Measurements from ENCODE around the gene ANKRD35. TPM values are rescaled to one million over a fixed set of nuclear protein-coding genes. Genes with fewer than 3 reads are reported as not detected.
"Not testable (repeated sequence)": the region's sequence is repeated elsewhere in the genome, so short reads cannot be mapped to it uniquely, and the experiment has no call there.

ANKRD35 gene, protein sequence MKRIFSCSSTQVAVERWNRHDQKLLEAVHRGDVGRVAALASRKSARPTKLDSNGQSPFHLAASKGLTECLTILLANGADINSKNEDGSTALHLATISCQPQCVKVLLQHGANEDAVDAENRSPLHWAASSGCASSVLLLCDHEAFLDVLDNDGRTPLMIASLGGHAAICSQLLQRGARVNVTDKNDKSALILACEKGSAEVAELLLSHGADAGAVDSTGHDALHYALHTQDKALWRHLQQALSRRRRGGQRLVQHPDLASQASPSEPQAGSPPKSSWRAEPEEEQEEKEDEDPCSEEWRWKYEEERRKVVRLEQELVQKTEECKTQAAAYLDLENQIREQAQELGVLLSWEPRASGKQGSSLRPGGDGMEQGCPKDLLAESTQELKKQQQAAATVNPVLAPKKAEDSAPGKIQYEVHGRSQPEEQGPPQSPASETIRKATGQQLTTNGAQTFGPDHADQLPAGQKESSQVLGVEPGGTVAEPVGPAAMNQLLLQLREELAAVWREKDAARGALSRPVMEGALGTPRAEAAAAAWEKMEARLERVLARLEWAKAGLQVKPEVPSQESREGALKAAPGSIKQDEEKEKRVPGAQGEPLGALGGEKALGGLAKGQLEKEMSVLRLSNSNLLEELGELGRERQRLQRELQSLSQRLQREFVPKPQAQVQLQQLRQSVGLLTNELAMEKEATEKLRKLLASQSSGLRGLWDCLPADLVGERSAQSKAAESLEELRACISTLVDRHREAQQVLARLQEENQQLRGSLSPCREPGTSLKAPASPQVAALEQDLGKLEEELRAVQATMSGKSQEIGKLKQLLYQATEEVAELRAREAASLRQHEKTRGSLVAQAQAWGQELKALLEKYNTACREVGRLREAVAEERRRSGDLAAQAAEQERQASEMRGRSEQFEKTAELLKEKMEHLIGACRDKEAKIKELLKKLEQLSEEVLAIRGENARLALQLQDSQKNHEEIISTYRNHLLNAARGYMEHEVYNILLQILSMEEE
- total RNA-seq: 1 to 10 TPM in 3 of 4 donors, under 1 TPM in 1; 0.58 to 3.8 (median 1.7) TPM

DNA sequence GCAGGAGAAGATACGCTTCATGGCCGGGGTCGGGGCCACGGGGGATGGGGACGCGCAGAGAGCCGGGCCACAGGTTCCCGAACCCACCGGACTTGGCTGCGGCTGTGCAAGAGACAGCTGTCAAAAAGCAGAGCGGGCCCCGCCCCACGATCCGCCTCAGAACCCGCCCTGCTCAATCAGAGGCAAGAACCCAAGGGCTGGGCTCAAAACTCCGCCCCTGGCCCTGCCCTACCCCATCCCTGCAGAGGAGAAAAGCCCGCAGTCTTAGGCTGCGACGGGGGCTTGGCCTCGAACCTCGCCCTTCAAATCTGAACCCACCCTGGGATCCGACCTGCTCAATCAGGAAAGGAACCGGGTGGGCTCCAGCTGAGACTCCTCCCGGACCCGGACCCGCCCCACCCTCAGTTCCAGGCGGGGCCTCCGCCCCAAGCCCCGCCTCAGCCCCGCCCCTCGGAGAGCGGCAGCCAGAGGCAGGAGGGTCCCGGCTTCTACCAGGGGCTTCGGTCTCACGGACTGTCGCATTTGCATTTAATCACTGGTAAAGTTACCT, at the start of gene ANKRD35:
TSS of gene ANKRD35 (minus strand) at position 129 of the 550 bp plus-strand sequence. CDS start at position 21, 108 bp downstream.
- TF ChIP-seq POLR2A (IDR thresholded peaks at IDR 0.05): no peak
- TF ChIP-seq, protein P1, sequence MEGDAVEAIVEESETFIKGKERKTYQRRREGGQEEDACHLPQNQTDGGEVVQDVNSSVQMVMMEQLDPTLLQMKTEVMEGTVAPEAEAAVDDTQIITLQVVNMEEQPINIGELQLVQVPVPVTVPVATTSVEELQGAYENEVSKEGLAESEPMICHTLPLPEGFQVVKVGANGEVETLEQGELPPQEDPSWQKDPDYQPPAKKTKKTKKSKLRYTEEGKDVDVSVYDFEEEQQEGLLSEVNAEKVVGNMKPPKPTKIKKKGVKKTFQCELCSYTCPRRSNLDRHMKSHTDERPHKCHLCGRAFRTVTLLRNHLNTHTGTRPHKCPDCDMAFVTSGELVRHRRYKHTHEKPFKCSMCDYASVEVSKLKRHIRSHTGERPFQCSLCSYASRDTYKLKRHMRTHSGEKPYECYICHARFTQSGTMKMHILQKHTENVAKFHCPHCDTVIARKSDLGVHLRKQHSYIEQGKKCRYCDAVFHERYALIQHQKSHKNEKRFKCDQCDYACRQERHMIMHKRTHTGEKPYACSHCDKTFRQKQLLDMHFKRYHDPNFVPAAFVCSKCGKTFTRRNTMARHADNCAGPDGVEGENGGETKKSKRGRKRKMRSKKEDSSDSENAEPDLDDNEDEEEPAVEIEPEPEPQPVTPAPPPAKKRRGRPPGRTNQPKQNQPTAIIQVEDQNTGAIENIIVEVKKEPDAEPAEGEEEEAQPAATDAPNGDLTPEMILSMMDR (IDR thresholded peaks at IDR 0.05): no peak
- peak within 1 kb of the TSS in 2 of 3 donors; percentile 33 to 42 for H3K4me3 ChIP-seq (replicated peaks in 1 of 3)
- no peaks in the 10 kb centered on the region for H3K36me3 ChIP-seq
- no peak within 1 kb of the TSS for H3K27ac ChIP-seq
- H3K4me1 ChIP-seq: peaks cover 3 to 9% of the 10 kb centered on the region in 2 donors
- intact Hi-C loops (cut with DNase I): no loop called here
- DNase-seq: peak; percentile 88 to 91
- no peaks in the 10 kb centered on the region for H3K27me3 ChIP-seq
- H3K9me3 ChIP-seq: no peaks in the 10 kb centered on the region
- WGBS, 2 donors: 0 to 1% methylated on average over 4 to 21 of the region's 36 CpGs

DNA sequence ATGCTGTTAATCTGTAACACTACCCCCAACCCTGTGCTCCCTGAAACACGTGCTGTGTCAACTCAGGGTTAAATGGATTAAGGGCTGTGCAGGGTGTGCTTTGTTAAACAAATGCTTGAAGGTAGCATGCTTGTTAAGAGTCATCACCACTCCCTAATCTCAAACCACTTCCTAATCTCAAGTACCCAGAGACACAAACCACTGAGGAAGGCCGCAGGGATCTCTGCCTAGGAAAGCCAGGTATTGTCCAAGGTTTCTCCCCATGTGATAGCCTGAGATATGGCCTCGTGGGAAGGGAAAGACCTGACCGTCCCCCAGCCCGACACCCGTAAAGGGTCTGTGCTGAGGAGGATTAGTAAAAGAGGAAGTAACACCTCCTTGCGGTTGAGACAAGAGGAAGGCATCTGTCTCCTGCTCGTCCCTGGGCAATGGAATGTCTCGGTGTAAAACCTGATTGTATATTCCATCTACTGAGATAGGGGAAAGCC, 46.9 kb upstream of the ANKRD35 start:
- H3K4me3 ChIP-seq (replicated peaks in 1 of 3): not testable (repeated sequence)

DNA sequence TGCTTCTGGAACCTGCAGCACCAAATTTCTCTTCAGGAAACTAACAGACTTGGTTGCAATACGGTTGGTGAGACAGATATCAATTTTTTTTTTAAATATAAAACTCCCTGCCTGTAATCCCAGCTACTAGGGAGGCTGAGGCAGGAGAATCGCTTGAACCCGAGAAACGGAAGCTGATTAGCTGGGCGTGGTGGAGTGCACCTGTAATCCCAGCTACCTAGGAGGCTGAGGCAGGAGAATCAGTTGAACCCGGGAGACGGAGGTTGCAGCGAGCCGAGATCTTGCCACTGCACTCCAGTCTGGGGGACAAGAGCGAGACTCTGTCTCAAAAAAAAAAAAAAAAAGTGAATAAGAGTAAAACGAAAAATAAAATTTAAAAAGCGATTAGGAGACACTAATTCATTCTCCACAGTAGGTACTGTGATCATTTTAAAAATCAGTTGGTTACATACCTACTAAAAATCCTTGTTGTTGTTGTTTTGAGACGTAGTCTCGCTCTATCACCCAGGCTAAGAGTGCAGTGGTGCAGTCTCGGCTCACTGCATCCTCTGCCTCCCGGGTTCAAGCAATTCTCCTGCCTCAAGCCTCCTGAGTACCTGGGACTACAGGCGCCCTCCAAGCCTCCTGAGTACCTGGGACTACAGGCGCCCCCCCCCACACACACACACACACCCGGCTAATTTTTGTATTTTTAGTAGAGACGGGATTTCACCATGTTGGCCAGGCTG, 42.4 kb upstream of the ANKRD35 start:
- H3K27ac ChIP-seq: peak overlapping the region; percentile 93 to 96 (median 94)
- H3K4me3 ChIP-seq (replicated peaks in 1 of 3): peak overlapping the region; percentile 32 to 82 (median 40)
- peak; percentile 20 to 22 for DNase-seq
- H3K27me3 ChIP-seq: no peaks in the 10 kb centered on the region
- H3K36me3 ChIP-seq: peaks cover 0 to 8% of the 10 kb centered on the region in 2 donors
- intact Hi-C loops (cut with DNase I): no loop called here
- TF ChIP-seq, protein P1 (IDR thresholded peaks at IDR 0.05): no peak
- no peak for TF ChIP-seq POLR2A (IDR thresholded peaks at IDR 0.05)
- peaks cover 5 to 16% of the 10 kb centered on the region in 2 donors for H3K4me1 ChIP-seq
- H3K9me3 ChIP-seq: no peaks in the 10 kb centered on the region
- WGBS, 2 donors: 50% methylated on average over 20 of the region's 20 CpGs

More for the DNA sequence above, 46.9 kb upstream of the ANKRD35 start:
- H3K27ac ChIP-seq; DNase-seq; H3K4me1 ChIP-seq; intact Hi-C loops (cut with DNase I); H3K9me3 ChIP-seq; H3K36me3 ChIP-seq; H3K27me3 ChIP-seq: not testable (repeated sequence)
- 76 to 79% methylated on average over 9 of the region's 9 CpGs for WGBS, 2 donors

DNA sequence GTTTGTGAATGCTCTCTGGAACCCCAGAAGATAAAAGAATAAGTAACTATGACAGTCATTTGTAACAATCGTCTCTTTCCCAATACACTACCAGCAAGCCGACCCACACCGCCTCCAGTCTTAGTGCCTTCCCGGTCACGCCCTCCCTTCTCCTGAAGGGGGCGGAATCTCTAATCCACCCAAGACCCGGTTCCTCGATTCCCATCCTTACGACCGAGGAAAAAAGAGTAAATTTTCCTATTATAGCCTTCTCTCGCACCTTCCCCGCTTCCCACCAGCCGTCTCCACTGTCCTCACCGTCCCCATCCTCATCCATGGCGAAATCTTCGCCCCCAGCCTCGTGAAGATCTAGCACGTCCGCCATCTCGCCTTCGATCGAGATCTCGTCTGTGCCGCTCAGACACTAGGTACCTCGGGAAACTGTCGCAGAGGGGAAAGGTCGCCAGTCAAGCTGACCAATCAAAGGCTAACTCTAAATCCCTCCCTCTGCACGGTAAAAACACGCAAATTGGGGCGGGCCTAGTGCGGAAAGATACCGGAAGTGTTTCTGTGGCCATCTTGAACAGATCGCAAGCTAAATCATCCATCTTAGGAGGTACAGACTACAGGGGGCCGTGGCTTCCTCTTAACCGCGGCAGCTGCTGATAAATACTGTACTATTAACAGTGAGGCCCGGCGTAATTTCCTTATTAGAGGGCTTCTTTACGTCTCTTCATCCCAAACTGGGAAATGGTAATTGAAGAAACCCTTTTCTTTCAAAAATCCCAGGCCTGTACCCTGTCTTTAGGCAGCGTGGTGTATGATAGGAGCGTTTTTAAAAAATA, 41.6 kb upstream of the ANKRD35 start, which contains the start of gene RBM8A:
TSS of gene RBM8A (minus strand) at position 422 of the 824 bp plus-strand sequence. CDS start at position 364, 58 bp downstream.
- H3K9me3 ChIP-seq: no peaks in the 10 kb centered on the region
- DNase-seq: peak; percentile 96
- peak within 1 kb of the TSS; percentile 93 to 96 (median 94) for H3K27ac ChIP-seq
- peaks cover 5 to 16% of the 10 kb centered on the region in 2 donors for H3K4me1 ChIP-seq
- intact Hi-C loops (cut with DNase I): no loop called here
- H3K36me3 ChIP-seq: peaks cover 0 to 8% of the 10 kb centered on the region in 2 donors
- H3K4me3 ChIP-seq (replicated peaks in 1 of 3): peak within 1 kb of the TSS; percentile 32 to 82 (median 40)
- TF ChIP-seq, protein P1 (IDR thresholded peaks at IDR 0.05): peak; percentile 17 to 74 (median 48)
- peak; percentile 91 to 99 for TF ChIP-seq POLR2A (IDR thresholded peaks at IDR 0.05)
- 0% methylated on average over 41 of the region's 41 CpGs for WGBS, 2 donors
- H3K27me3 ChIP-seq: no peaks in the 10 kb centered on the region

All from thyroid gland (tissue), 4 donors.